Kidney (tissue), 2 donors: Measurements from ENCODE around the gene NLRC4. TPM values are rescaled to one million over a fixed set of nuclear protein-coding genes. Genes with fewer than 3 reads are reported as not detected.

ENCODE experiments used
- polyA plus RNA-seq: library from polyadenylated mRNA; stranded (reverse); fragments of 350-450 nt; fragmentation: Illumina TruSeq; extraction: RNeasy Lipid Tissue Mini Kit (QIAGEN cat#74804); gene quantifications from one replicate; pipeline ENCODE4 v1.2.3, GENCODE V29; 2014; ENCODE audit warnings: low read depth, low replicate concordance; ENCODE audit not compliant: insufficient read depth
- total RNA-seq: library from RNA; stranded (reverse); fragmentation: NEBNext Ultra II Directional; extraction: Animal tissue kit (Norgen Biotek cat#: 25700); gene quantifications from one replicate; pipeline ENCODE4 v1.2.1, GENCODE V29; 2021
- donor health status: DM: yes; HTN: yes; CAD: no.

Gene NLRC4
- total and polyA plus RNA-seq, 2 donors from 2014 or later = 0.49 to 2.3 TPM

Other genes with a start within 250 kb of the NLRC4 start
- 59.2 TPM for gene DPY30, start 225.1 kb downstream of the NLRC4 start, total RNA-seq
- gene DPY30, start 225.1 kb downstream of the NLRC4 start, polyA plus RNA-seq = 128 TPM
- 13.6 TPM for gene SPAST, start 201.3 kb downstream of the NLRC4 start, total RNA-seq
- 3.8 TPM for gene SPAST, start 201.3 kb downstream of the NLRC4 start, polyA plus RNA-seq
- 21.4 TPM for gene SLC30A6, start 99.0 kb downstream of the NLRC4 start, total RNA-seq
- 7.6 TPM for gene SLC30A6, start 99.0 kb downstream of the NLRC4 start, polyA plus RNA-seq
- 48.6 TPM for gene YIPF4, start 13.0 kb upstream of the NLRC4 start, total RNA-seq
- 29.4 TPM for gene YIPF4, start 13.0 kb upstream of the NLRC4 start, polyA plus RNA-seq
- 113 TPM for gene BIRC6, start 92.1 kb upstream of the NLRC4 start, total RNA-seq
- 12.8 TPM for gene BIRC6, start 92.1 kb upstream of the NLRC4 start, polyA plus RNA-seq